ENCODE measurements around the gene WEE1. TPM values are rescaled to one million over a fixed set of nuclear protein-coding genes. Genes with fewer than 3 reads are reported as not detected.
"Not testable (repeated sequence)": the region's sequence is repeated elsewhere in the genome, so short reads cannot be mapped to it uniquely, and the experiment has no call there.

WEE1 gene
- total and polyA plus RNA-seq, 2 experiments from 2014 or later = 50.7 to 149 TPM

DNA sequence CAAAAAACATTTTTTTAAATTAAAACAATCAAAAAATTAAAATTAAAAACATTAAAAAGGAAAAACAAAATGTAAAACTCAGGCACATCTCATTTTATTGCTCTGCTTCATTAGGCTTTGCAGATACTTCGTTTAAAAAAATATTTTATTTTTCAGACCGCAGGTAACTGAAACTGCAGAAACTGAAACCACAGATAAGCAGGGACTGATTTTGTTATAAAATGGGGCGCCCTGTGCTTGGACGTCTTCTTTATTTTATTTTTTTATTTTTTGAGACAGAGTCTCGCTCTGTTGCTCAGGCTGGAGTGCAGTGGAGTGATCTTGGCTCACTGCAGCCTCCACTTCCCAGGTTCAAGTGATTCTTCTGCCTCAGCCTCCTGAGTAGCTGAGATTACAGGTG, 24.3 kb upstream of the WEE1 start:
- not testable (repeated sequence) for H3F3A ChIP-seq (replicated peaks; ENCODE audit: low read depth); DNase-seq (ENCODE audit: low spot score); H3K79me2 ChIP-seq (replicated peaks; ENCODE audit: insufficient read depth); H3K36me3 ChIP-seq (ENCODE audit: insufficient read depth); H3K27ac Mint-ChIP-seq; ATAC-seq; H3K9me2 ChIP-seq (ENCODE audit: insufficient read depth); H3K4me2 ChIP-seq; H2AFZ ChIP-seq; H3K4me1 Mint-ChIP-seq; H3K27ac ChIP-seq (ENCODE audit: low read depth); H3K4me3 ChIP-seq; H4K20me1 ChIP-seq (replicated peaks; ENCODE audit: insufficient read depth); H3K27me3 ChIP-seq (ENCODE audit: insufficient read depth); H3K27me3 Mint-ChIP-seq (ENCODE audit: insufficient read depth, low read depth, poor library complexity); H3K4me1 ChIP-seq (ENCODE audit: insufficient read depth); H3K4me3 Mint-ChIP-seq
- H3K36me3 Mint-ChIP-seq (ENCODE audit: low read depth) = peaks cover 23% of the 10 kb centered on the region
- H3K9me3 Mint-ChIP-seq = peaks cover 24% of the 10 kb centered on the region

GRCh38 chr11:9550191-9550628, 23.3 kb upstream of the WEE1 start:
- H2AFZ ChIP-seq = no peak overlapping the region
- TF ChIP-seq CTCF (conservative IDR thresholded peaks at IDR 0.05; ENCODE audit: low read depth in 2 of 2) (no peak), NANOG (IDR thresholded peaks at IDR 0.05; ENCODE audit: borderline replicate concordance) (no peak), ZNF114 (CRISPR knock-in tag; IDR thresholded peaks at IDR 0.05) (no peak), EZH2 (IDR thresholded peaks at IDR 0.05; ENCODE audit: low read depth, unreplicated experiment) (no peak), POLR2AphosphoS5 (IDR thresholded peaks at IDR 0.05; ENCODE audit: low read depth) (no peak), EZH2phosphoT487 (IDR thresholded peaks at IDR 0.05; ENCODE audit: unreplicated experiment) (no peak)
- peaks cover 17% of the 10 kb centered on the region for H3K36me3 Mint-ChIP-seq (ENCODE audit: low read depth)
- H3K4me1 ChIP-seq (ENCODE audit: insufficient read depth) = no peaks in the 10 kb centered on the region
- no peaks in the 10 kb centered on the region for H3K79me2 ChIP-seq (replicated peaks; ENCODE audit: insufficient read depth)
- peaks cover 10% of the 10 kb centered on the region for H3K27me3 Mint-ChIP-seq (ENCODE audit: insufficient read depth, low read depth, poor library complexity)
- H3K4me1 Mint-ChIP-seq = peaks cover 4% of the 10 kb centered on the region
- H3K4me3 Mint-ChIP-seq = no peak overlapping the region
- no peaks in the 10 kb centered on the region for H3K27me3 ChIP-seq (ENCODE audit: insufficient read depth)
- no peaks in the 10 kb centered on the region for H3F3A ChIP-seq (replicated peaks; ENCODE audit: low read depth)
- no peak overlapping the region for H3K4me2 ChIP-seq
- no peak overlapping the region for H3K4me3 ChIP-seq
- H3K9me3 Mint-ChIP-seq = peaks cover 18% of the 10 kb centered on the region
- H3K27ac Mint-ChIP-seq = no peak overlapping the region
- H3K36me3 ChIP-seq (ENCODE audit: insufficient read depth) = no peaks in the 10 kb centered on the region
- DNase-seq (ENCODE audit: low spot score) = no peak
- no peaks in the 10 kb centered on the region for H4K20me1 ChIP-seq (replicated peaks; ENCODE audit: insufficient read depth)
- no peaks in the 10 kb centered on the region for H3K9me2 ChIP-seq (ENCODE audit: insufficient read depth)
- H3K27ac ChIP-seq (ENCODE audit: low read depth) = 0 out of 2 replicates have a peak overlapping the region, but pooled peaks have one; percentile 10
- no peak for ATAC-seq

- DNase-seq (ENCODE audit: low spot score) (no peak), ATAC-seq (no peak)
- Histone ChIP-seq H3K4me3 (no peak overlapping the region), H3K4me2 (no peak overlapping the region), H3K27me3 (ENCODE audit: insufficient read depth) (no peaks in the 10 kb centered on the region), H3K27ac (ENCODE audit: low read depth) (no peak overlapping the region), H3K4me1 (ENCODE audit: insufficient read depth) (peaks cover 4% of the 10 kb centered on the region; the same call in 1 of the 2 replicates), H3K79me2 (replicated peaks; ENCODE audit: insufficient read depth) (no peaks in the 10 kb centered on the region), H4K20me1 (replicated peaks; ENCODE audit: insufficient read depth) (no peaks in the 10 kb centered on the region), H3K36me3 (ENCODE audit: insufficient read depth) (no peaks in the 10 kb centered on the region), H3K9me2 (ENCODE audit: insufficient read depth) (no peaks in the 10 kb centered on the region), H2AFZ (no peak overlapping the region), H3F3A (replicated peaks; ENCODE audit: low read depth) (no peaks in the 10 kb centered on the region)
- H3K36me3 Mint-ChIP-seq (ENCODE audit: low read depth) = peaks cover 13% of the 10 kb centered on the region
- H3K4me3 Mint-ChIP-seq = no peak overlapping the region
- peaks cover 23% of the 10 kb centered on the region for H3K9me3 Mint-ChIP-seq
- no peak overlapping the region for H3K27ac Mint-ChIP-seq
- peaks cover 12% of the 10 kb centered on the region for H3K27me3 Mint-ChIP-seq (ENCODE audit: insufficient read depth, low read depth, poor library complexity)
- H3K4me1 Mint-ChIP-seq = peaks cover 14% of the 10 kb centered on the region
- no peak for TF ChIP-seq ZNF331 (CRISPR knock-in tag; IDR thresholded peaks at IDR 0.05; ENCODE audit: low read depth)
- TF ChIP-seq JUNB (IDR thresholded peaks at IDR 0.05; ENCODE audit: unreplicated experiment) = no peak
- no peak for TF ChIP-seq POLR2AphosphoS5 (IDR thresholded peaks at IDR 0.05; ENCODE audit: low read depth)
- TF ChIP-seq REST (IDR thresholded peaks at IDR 0.05; ENCODE audit: unreplicated experiment) = no peak
- no peak for TF ChIP-seq STAT1 (IDR thresholded peaks at IDR 0.05; ENCODE audit: unreplicated experiment)
- TF ChIP-seq ZNF114 (CRISPR knock-in tag; IDR thresholded peaks at IDR 0.05) = no peak
- TF ChIP-seq ETS1 (IDR thresholded peaks at IDR 0.05) = no peak
- TF ChIP-seq EZH2 (IDR thresholded peaks at IDR 0.05; ENCODE audit: low read depth, unreplicated experiment) = no peak
Measured at GRCh38 chr11:9561279-9561982, 12.0 kb upstream of the WEE1 start.
